HG03575 (cell line): ENCODE data around the gene LAMA3.

Experiments
- ATAC-seq: cut with Tn5 transposase; IDR thresholded peaks from one replicate; pipeline ENCODE4 v1.9.1; 2021; ENCODE audit not compliant: unreplicated experiment, insufficient number of reproducible peaks, low FRiP score; ENCODE audit errors: extremely low read depth

LAMA3 gene

DNA sequence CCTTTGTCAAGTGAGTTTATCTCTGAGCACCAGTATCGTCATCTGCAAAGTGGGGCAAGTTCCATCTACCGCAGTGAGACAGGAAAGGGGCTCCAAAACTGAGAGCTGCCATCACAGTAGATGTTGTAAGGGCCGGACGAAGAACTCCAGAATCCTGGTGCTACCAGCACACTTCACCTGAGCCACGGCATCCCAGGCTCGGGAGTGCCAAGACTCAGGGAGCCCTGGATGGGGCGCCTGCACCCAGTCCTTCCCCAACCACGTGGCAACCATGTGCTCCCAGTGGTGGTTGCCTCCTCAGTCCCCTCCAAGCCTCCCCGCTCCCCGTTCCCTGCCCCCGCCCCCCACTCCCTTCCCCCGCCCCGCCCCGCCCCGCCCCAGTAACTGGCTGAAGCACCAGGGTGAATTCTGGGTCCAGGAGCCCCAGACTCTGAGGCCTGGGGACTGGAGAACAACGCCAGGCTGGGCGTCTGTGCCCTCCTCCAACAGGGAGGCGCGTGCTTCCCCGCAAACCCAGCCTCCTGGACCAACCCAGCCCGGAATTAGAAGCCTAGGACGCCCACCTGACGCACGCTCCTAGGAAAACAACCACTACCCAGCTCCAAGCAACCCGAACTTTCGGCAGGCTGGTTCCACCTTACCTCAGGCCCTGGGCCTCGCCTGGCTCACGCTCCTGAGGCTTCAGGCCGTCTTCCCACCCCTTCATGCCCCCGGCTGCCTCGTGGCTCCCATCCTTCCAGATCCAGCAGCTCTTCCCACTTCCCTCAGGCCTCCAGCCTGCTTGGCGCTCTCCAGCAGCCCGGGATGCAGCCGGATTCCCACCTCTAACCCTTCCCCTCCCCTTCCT, 67.6 kb downstream of the LAMA3 start:
- no peak for ATAC-seq

DNA sequence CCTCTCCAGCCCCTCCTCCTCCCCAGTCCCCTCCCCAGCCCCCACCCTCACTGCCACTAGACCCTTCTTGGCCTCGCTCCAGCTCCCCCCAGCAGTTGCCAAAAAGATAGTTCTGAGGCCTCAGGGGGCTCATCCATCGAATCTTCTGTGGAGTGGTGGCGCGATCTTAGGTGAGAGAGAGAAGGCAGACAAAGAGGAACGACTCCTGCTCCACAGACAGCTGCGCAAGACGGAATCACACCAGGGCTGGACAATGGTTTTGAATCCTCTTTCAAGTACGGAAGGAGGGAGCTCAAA, 68.1 kb downstream of the LAMA3 start:
- ATAC-seq: no peak

DNA sequence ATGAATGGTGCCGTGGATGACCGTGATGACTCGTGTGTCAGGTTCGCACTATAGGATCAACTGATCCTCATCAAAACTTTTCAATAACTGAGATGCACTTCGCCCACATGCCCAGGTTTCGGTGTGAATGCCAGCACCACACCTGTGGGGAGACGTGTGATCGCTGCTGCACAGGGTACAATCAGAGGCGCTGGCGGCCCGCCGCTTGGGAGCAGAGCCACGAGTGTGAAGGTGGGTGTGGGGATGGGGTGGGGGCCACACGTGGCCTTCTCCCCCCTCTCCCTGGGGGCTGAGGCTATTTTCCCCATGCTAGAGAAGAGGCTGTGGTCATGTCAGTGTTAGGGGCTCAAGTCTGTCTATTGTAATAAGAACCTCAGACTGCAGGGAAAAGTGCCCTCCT, 69.0 kb downstream of the LAMA3 start:
- no peak for ATAC-seq

DNA sequence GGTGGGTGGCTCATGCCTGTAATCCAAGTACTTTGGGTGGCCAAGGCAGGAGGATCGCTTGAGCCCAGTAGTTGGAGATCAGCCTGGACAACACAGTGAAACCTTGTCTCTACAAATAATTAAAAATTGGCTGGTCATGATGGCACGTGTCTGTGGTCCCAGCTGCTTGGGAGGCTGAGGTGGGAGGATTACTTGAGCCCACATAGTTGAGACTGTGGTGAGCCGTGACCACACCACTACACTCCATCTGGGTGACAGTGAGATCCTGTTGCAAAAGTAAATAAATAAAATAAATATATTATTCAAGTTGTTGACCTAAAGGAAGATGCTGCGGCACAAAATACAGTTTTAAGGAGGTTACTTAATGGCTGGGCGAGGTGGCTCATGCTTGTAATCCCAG, 72.7 kb downstream of the LAMA3 start:
- ATAC-seq: no peak

DNA sequence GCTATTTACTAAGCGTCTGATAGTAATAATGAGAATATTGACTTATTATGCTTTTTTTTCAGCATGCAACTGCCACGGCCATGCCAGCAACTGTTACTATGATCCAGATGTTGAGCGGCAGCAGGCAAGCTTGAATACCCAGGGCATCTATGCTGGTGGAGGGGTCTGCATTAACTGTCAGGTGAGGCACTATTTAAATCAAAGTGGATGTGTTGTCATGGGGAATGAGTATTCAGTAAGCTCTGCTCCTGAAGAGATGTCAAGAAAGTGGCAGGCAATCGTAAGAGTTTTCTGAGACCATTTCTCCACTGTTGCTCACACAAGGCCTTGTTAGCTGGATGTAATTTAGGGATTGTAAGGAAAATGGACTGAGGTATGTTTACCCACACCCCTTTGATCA, 74.1 kb downstream of the LAMA3 start:
- ATAC-seq: no peak

DNA sequence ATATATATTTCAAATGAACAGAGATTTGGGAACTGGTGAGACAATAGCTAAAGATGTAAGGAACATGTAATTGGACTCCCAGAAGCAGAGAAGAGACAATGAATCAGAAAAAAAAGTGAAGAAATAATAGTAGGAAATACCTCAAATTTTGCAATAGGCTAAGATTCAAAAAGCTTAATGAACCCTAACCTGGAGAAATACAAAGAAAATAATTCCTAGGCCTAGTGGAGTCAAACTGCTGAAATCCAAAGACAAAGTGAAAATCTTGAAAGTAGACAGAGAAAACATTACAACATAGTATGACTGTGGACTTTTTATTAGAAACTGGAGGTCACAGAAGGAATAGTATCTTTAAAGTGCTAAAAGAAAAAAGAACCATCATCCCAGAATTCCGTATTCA, 76.7 kb downstream of the LAMA3 start:
- ATAC-seq: no peak

DNA sequence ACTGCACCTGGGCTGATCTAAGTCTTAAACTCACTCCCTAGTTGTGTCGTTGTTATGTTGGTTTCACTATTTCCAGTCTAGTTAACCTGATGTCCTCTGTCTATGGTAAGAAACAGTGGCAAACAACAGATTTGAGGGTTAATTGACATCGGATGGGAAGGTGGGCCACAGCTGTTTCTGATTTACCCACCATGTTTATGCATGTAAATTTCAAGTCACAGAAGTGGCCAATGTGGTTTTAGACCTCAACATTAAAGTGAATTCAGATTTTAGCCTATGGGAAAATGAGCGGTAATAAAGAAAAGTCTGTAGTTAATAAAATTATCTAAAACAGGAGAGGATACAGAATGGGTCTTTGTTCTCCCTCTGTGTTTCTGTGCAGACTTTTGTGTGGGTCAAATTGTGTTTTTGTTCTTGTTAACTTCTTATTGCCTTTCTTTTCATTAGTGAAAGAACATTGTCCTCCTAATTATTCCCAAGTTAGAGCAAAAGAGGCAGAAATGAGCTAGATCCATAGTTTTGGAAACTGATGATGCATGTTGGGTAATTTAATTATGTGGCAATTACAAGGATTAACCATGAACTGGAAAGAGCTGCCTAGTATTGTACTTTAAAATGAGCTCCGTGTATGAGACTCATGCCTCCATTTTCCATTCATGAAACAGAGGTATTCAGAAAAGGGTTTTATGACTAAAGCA, 83.2 kb downstream of the LAMA3 start:
- no peak for ATAC-seq

DNA sequence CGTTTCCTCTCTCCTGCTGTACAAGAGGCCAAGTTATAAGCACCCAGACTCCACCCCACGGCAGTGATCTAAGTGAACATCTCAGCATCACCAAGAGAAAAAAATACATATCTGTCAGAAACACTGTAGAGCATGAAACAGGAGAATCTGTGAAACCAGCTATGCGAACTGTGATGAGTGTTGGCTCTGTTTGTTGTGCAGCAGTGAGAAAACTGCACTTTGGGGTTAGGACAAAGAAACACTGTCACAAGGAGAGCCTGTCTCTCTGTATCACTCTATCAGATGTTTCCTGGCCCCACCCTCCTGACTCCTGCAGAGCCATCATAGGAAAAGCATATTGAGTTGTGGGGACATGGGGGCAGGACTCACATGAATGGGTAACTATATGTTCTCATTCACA, 87.1 kb downstream of the LAMA3 start:
- no peak for ATAC-seq

DNA sequence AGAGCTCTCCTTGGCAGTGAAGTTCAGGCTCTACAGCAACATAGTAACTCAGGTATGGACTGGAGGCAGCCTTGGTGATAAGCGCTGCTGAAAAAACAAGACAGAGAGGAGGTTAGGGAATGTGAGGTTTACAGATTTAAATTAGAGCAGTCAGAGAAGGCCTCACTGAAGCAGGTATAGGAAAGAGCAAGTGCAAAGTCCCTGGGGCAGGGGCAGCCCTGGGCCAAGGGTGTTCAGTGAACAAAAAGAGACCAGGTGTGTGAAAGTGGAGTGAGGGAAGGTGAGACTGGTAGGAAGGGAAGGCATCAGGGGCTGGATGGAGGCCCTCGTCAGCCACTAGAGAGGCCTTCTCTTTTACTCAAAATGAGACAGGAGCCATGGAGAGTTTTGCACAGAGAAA, 89.6 kb downstream of the LAMA3 start:
- ATAC-seq: no peak

DNA sequence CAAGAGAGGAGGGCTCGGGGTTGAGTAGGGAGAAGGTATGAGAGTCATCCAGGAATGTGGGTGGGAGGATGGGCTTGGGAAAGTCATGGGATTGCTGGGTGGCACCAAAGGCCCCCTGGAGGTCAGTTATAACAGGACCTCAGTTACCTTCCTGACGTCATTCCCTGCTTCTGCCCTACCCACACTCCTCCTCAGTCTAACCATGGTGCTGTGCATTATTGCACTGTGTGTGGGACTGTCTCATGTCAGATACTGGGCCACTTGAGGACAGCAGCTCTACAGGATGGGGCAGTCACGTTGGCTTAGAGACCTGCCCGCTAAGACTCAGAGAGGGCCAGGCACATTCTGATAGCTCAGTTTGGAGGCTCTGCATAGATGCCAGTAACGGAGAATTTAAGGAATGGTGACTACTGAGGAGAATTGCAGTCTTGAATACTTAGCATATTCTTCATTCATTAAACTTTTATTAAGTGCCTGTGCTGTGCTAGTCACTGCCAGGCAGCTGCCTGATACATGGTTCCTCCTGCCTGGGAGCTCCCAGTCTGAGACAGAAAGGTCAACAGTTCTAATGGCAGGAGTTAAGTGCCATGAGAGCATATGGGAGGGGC, 90.5 kb downstream of the LAMA3 start:
- ATAC-seq: no peak

DNA sequence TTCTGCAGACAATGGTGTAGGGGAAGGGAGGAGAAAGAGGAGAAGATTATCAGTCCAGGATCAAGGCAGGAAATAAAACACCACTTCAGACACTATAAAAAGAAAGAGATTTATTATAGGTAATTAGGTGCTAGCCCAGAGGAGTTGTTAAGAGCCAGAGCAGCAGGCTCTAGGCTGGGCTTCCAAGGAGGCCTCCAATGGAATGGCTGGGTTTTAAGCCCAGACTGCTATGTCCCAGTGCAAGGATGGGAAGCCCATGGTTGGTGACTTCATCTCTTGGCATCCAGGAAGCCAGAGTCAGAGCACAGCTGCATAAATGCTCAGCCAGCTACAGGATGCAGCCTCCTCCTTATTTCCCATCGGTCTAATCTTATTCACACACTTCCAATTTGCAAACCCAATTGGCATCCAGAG, 95.6 kb downstream of the LAMA3 start:
- no peak for ATAC-seq

DNA sequence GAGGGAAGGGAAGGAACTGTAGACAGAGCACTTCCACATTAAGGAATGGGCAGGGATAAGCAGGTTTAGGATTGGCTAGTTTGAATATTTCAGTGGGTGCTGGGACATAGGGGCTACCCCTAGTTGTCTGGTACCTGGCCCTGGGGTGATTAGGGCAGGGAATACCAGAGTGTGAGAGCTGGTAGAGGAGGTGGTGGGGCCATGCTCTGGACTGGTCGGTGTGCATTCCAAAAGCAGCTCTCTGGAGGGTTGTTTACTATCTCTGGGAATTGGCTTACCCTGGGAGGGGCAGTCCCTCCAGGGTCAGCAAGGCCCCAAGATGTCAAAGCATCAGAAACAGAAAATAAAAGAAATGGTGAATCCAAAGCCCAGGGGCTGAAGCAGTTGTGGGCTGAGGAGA, 103.8 kb downstream of the LAMA3 start:
- ATAC-seq: no peak

DNA sequence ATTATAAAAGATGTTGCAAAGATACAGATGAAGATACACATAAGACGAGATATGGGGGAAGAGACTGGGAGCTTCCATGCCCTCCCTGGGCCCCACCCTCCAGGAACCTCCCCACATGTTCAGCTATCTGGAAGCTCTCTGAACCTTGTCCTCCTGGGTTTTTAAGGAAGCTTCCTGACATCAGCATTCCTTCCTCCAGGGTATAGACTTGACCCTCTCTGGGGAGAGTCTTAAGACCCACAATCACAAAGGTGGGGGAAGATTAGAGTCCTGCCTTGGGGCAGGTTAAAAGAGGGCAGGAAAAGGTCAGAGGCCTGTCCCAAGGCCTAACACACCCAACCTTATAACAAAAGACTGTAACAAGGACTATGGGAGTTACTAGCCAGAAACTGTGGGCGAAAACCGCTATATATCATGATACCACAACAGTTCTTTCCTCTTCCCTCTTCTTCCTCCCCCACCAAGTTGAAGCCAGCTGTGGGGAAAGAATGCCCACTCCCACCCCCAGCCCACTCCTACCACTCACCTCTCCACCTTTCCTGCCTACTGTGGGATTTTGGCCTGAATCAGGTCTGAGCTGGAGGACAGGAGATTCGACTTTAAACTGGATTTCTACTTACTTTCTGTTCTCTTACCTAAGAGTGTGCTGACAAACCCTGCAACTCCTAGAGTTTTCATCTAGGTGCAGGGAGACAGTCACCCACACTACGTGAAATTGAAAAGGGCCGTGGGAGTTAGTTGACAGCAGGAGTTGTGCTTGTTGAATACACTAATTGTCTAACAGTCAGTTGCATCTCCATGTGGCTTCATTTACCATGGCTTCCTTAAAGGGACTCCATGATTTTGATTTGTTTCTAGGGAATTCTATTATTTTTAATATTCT, 105.0 kb downstream of the LAMA3 start:
- no peak for ATAC-seq

DNA sequence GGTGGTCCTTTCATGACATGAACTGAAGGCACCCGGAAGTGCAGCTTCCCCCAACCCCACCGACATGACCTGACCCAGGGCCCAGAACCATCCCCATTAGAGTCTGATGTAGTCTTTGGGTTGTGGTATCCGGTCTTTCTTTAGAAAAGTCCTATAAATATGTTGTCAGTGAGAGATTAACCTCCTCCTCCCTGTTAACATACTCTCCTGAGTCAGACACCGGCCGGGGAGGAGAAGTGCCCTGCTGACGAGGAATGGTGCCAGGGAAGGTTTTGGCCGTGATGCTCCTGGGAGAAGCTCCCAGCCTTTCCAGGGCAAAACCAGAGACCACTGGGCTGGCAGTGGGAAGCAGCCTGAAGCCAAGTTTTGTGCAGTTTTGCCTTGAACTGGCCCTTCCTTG, 109.0 kb downstream of the LAMA3 start:
- ATAC-seq: no peak

DNA sequence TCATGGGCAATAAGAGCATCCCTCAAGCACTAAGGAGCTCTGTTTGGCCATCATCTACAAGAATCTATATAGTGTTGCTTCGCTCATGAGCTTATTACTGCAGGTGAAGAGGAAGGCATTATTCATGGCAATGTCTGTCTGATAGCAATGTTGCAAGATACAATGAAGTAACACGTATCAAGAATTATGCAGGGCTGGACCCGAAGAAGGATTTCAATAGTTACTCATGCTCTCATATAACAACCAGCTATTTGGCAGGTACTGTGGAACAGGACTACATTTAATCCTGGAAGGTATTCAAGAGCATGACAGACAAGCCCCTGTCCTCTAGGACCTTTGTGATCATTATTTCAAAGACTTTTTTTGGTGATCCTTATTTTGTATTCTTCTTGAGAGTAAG, 109.6 kb downstream of the LAMA3 start:
- no peak for ATAC-seq

DNA sequence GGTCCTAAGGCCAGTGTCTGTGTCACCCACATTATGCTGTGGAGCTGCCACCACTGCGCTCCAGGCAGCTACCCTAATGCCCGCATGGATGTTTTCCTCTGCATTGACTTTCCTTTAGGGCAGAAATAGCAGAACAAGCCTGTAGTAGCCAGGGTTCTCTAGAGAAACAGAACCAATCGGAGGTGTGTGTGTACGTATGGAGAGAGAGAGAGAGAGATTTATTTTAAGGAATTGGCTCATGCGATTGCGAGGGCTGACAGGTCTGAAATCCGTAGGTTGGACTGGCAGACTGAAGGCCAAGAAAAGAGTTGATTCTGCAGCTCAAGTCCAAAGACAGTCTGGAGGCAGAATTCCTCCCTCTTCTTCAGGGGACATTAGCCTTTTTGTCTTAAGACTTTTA, 110.3 kb downstream of the LAMA3 start:
- no peak for ATAC-seq

DNA sequence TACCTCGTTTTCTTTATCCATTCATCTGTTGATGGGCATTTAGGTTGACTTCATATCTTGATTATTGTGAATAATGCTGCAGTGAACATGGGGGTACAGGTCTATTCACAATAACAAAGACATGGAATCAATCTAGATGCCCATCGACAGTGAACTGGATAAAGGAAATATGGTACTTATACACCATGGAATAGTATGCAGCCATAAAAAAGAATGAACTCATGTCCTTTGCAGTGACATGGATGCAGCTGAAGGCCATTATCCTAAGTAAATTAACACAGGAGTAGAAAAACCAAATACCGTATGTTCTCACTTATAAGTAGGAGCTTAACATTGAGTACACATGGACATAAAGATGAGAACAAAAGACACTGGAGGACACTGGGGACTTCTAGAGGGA, 111.6 kb downstream of the LAMA3 start:
- ATAC-seq: no peak

DNA sequence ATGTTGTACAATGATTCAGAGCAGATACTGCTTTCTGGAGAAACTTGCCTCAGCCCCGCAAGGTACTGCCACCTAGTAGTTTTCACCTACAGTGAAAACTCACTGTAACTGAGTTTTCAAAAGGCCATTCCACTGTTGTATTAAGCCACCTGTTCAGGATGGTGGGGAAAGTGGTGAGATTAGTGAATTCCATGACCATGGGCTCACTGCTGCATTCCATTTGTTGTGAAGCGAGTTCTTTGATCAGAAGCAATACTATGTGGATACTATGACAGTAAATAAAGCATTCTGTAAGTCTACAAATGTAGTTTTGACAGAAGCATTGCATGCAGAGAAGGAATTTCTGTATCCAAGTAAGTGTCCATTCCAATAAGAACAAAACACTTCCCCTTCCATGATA, 113.6 kb downstream of the LAMA3 start:
- no peak for ATAC-seq

DNA sequence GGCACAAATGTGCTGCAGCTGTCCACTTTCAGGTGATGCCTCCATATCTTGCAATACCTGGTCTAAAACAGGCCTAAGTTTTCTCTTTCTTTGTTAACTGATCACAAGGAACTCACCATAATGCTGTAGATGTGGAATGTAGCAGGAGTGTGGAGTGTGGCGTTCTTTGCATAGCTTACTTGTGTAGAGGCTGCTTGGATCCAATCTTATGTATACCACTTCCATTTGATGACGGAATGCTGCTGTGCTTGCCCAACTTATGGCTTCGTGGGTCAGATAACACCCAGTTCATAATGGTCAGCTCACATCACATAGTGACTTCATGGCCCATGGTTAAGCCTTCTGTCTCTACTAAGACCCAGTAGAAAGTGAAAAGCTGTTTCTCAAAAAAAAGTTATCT, 114.5 kb downstream of the LAMA3 start:
- ATAC-seq: no peak

DNA sequence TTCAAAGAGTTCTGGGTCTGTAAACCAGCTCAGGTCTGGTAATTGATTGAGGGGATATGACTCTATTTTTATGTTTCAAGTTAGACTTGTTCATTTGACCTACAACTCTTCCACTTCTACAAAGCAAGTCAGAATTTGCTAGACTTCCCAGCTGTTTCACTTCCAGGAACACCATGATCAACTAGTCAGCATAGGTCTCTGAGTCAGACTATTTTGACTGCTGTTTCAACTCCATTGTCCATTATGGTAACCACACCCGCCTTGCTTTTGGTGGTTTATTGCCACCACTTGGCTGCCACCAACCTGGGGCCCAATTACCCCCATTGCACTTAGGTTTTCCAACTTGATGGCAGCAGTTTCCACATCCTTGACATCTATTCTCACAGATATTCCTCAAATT, 116.6 kb downstream of the LAMA3 start:
- ATAC-seq: no peak
